Stimulated activated naive CD8-positive, alpha-beta T cell treated with anti-CD3 and anti-CD28 coated beads, Interleukin-15, Interleukin-2, amounts not matched to agents 100 U/mL and 50 U/mL, for 24 hours (primary cell): ENCODE data around the gene RBMS1.
A peak's percentile ranks its signal among the peaks of the same experiment; 100 is the strongest.

Experiments
- ATAC-seq: fragments of 150-1000 bp; cut with Tn5 transposase; one replicate; pipeline ENCODE4 v1.10.0; 2021
- DNase-seq: peaks from one replicate; pipeline ENCODE4 v3.0.0; 2021

The RBMS1 gene

DNA sequence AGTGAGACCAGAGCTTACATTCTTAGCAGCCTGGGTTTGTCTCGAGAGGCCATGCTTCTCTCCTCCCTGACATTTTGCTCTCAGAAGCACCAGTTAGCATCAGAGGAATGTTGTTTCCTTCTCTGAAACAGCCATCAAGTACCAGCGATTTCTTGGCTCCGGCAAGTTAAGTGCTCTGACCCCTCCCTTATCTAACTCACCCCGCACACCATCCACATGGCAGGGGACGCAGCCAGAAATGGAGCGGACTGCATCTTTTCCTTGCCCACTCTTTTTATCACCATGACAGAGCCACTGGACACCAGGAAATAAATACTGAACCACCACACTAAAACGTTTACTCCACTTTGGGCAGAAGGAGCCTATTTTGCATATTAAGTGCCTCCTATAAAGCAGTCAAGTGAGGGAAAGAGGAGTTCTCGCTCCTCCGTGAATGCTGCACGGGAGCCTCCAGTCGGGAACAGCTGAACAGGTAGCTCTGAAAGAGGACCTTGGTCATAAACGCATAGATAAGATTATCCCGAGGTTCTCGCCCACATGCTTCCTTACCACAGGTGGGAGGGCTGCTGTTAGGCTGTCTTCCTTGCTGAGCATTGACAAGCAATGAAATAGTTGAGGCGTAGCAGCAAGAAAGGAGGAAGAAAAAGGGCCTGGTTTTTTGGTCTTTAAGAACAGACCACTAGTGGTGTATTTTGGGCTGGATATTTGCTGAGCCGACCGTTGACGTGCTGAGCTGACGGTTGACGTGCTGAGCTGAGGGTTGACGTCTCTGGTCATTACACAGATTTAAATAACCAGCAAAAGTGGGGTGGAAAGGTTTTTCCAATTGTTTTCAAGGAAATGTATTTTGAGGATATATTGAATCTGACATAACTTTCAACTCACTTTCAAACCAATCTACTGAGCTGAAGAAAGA, 222.2 kb downstream of the RBMS1 start:
- DNase-seq (no peak), ATAC-seq (no peak)

DNA sequence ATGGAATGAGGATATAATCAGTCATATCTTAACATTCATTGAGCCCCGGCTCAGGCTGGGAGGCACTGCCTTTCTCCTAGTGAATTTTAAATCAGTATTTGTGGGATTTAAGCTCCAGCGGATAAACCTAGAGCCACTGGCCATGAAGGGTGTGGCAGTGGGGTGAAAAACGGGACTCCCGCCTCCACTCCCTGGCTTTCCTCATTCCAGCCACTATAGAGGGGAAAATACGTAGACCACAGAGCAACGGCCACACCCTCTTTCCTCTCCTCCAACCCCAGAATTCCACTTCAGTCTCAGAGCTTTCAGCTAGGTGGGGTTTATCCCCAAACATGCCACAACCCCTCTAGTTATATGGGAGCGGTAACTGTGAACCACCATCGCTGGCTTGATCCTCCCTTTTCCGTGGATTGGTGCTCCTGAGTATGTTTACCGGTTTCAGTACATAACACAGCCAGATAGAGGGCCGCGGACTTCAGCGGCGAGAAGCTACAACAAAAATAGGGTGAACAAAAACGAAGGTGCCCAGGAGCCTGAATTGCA, 223.0 kb downstream of the RBMS1 start:
- ATAC-seq = no peak
- no peak for DNase-seq

DNA sequence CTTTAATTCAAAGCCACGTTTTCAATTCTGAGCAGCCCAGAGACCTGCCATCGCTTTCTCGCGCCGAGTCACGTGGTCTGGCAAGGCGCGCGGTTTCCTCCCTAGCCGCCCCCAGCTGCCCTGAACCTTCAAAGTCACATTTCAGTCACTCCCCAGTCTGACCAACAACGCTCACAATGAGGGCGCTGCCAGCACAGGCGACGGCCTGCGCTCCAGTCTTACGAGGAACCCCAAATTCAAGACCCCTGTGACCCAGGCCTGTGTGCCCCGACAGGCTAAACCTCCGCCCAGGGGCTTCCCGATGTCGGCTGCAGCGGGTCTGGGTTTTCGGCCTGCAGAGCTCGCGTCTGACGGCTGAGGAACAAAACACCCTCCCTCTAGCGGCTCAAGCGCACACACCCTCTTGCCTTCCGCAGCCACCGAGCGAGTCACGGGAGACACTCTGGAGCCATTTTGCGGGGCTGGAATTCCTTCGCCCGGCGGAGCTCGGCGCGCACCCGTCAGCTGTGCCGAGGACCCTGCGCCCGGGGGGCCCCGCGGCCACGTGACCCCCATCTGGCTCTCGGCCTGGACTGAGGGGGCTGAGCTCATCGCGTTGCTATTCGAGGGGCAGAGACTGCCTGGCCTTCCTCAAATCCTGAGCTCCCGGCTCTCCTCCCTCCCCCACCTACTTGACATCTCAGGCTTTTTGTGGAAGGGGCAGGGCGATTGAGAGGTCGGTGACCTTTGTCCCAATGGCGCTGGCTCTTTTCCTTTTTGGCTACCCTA, 223.6 kb downstream of the RBMS1 start:
- ATAC-seq (peak; percentile 61), DNase-seq (peak; percentile 67)

DNA sequence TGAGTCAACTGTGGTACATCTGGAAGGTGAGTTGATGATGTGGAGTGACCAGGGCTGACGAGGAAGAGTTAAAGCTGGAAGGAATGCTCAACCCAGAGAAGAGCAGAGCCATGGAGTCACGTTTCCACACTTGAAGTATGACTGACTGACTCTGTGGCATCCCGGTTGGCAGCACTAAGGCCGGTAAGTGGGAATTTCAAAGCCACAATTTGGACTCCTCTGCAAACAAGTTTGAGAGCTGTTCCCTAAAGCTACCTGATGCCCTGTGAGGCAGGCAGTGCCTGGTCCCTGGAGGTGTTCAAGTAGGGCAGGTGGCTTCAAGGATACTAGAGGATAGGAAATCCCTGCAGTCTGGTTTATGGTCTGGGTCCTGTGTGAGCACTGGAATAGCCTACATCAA, 224.2 kb downstream of the RBMS1 start:
- ATAC-seq (no peak), DNase-seq (no peak)

DNA sequence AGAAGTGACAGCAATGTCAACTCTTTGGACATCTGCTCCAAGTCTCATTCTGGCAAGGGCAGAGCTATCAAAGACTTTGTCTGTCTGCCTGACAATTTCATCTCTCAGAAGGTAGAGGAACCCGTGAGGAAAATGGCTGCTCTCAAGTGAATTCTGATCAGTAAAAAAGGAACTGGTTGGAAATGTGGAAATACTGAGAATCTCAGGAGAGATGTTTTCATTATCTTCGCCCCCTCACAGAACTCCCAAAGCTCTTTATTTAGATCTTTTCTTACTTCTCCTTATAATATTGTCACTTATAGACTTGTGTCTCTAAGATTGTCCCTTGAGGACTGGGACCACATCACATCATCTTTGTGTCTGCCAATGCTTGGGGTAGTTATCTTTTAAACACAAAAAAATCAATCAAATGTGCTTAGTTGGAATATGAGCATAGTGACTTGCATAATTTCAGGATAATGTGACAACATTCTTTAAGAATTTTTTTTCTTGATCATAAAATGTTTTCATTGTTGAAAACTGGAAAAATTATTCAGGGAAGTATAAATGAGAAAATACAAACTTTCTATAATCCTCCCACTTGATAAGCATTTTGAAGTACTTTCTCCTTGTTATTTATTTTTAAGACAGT, 225.3 kb downstream of the RBMS1 start:
- ATAC-seq (no peak), DNase-seq (no peak)

DNA sequence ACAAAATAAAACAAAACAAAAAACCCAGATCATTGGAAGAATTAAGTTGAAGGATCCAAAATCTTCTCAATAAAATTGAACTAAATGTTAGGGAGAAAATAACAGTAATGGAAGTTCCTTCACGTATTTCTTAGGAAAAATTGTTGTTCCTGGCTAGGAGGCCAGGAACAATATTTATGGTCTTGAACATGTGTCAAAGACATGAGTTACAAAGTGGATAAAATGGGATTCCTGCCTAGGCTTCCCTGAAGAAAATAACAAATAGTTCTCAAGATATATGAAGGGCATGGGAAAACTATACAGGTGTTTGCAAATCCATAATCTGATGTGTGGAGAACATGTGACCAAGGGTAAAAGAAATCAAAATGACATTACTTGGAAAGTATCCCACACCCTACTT, 225.9 kb downstream of the RBMS1 start:
- no peak for ATAC-seq

DNA sequence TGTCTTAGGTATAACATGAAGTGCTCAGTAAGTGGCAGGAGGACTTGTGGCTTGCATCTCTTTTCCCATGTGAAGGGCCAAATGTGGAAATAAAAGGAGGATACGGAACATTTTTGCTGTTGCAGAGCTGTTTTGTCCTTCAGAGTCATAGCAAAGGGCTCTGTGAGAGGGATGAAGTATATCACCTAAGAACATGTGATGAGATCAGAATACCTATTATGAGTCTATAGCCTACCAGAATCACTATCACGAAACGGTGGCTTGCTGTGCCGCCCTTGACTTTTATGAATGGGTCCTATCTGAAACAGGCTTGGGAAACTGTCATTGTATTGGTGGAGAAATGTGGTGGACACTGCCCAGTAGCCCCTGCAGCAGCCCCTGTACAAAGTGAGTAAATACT, 226.6 kb downstream of the RBMS1 start:
- ATAC-seq = no peak
- DNase-seq = no peak

More for the DNA sequence above, 225.9 kb downstream of the RBMS1 start:
- no peak for DNase-seq

DNA sequence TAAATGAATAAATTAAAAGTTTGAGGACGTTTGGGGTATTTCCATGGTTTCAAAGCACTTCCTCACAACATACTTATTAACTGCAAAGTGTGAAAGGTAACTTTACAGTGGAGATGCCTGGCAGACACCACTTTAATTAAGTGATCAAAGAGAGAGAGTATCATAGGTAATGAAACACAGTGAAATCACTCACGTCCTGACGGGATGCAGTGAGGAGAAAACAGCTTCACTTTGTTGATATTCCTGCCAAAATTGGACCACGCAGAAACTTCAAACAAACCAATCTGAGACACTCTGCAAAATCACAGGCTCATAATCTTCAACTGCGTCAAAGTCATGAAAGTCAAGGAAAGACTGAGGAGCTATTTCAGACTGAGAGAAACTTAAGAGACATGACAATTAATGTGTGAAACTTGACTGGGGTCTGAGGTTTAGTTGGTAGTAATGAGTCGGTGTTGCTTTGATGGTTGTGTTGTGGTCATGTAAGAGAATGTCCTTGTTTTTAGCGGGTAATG, 227.5 kb downstream of the RBMS1 start:
- no peak for DNase-seq
- ATAC-seq = peak; percentile 72

DNA sequence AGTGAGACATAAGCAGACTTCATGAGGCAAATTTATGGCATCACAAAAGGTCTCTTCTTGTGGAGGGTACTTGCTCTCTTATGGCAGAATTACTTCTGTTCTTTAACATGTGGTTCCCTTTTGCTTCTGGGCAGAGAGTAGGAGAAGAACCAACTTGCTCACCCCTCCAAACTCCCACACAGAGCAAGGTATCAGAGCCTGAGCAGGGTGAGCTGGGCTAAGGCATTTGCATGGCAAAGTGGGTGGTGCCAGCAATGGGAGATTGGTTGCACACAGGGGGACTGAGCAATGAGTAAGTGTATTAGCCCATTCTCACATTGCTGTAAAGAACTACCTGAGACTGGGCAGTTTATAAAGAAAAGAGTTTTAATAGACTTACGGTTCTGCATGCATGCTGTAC, 229.3 kb downstream of the RBMS1 start:
- ATAC-seq (no peak), DNase-seq (no peak)

DNA sequence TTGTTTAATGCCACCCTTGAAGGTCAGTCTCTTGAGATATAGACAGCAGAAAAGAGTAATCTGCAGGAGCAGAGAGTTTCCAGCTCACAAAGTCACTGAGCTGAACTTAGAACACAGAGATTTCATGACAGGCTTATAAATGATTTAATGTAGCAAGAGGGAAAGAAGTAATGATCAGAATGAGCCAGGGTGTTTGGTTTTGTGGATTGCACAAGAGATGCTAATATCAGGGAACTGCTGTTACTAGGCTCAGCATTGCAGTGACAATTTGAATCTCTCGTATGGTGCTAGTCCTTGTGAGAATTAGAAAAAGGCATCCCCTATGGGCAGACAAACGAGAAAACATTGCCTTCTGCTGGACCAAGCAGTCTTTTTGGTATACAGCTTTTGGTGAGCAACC, 231.9 kb downstream of the RBMS1 start:
- ATAC-seq = no peak

DNA sequence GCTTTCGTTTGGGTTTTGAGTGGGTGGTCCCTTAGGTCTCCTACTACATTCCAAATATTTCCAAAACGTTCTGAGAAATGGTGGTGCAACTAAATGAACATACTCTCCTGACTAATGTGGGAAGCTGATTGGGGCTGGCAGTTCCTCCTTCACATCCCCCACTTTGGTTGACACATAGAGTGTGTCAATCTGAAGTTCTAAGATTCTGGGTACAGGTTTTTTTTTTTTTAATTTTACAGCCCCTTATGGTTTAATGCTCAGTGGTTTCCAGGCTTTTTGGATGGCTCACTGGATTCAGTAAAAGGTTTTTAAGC, 235.2 kb downstream of the RBMS1 start:
- ATAC-seq (no peak), DNase-seq (no peak)

More for the DNA sequence above, 231.9 kb downstream of the RBMS1 start:
- no peak for DNase-seq

DNA sequence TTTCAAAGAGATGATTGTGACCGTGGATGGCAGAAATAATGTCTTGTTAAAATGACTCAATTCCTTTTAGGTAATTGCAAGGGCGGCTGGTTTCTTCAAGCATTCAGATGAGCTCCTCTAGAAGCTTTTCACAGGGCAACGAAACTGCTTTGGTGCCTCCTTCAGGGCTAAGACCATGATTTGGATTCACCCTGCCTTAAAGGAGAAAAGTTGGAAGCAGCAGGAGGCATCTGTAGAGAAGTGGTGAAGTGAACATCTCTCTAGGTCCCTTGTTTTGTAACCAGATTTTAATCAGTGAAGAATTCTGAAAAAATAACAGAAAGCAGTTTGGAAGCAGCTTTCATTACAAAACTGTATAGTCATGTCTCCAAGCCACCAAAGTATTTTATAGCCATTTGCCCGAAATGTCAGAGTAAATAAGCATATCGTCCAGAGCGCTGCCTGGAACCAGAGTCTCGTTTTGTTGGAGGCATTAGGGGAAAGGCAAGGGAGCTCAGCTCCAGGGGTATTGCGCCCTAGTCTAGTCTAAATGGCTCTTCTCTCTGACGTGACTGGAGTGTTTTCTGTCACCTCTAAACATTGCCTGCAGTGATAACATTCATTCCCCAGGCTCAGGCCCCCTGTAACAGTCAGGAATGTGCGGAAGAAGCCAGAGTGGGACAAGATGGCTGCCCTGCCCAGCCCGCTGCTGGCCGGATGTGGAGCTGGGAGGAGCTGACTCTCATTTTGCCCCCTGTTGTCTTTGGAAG, 235.7 kb downstream of the RBMS1 start:
- ATAC-seq (no peak), DNase-seq (no peak)

DNA sequence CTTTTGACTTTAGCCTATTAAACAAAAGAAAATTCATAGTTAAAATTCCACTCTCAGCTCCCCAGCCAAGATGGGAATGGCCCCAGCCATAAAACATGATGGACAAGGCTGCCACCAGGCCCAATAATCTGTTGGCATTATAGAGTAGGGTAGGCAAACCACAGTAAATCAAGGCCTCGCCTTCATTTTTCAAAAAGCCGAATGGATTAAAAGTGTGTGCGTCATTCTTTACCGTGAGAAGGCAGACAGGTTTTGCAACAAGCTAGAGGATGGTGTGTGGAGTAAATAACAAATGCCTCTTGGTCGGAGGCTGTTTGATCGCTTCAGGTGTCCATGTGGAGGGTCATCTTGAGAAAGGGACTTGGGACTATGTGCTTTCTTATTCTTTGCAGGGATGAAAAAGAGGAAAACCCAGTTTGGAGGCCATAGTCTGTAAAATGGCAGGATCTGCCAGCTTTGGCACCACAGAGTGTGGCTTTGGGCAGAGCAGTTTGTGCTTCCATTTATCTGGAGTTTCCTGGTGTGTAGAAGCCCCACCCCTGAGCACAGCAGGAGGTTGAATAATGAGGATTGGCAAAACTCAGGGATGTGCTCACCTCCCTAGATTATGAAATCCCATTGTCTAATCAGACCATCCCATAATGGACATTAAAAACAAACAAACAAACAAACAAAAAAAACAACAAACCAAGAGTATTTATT, 236.4 kb downstream of the RBMS1 start:
- DNase-seq (no peak), ATAC-seq (no peak)

DNA sequence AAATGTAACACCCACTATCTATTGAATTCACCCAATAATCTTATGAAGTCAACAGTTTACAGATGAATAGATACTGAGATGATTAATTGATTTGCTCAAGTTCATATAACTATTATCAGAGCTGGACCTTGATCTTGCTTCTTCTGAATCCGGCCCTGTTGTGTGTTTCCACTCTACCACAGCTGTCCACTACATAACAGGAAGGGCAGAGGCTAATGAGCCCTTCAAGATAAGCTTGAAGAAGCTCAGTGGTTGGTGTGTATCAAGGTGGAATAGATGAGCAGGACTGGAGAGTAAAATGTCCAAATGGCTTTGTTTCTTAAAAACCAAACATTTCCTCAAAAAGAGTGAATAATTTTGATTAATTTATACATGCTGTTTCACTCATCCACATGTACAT, 237.1 kb downstream of the RBMS1 start:
- no peak for DNase-seq

DNA sequence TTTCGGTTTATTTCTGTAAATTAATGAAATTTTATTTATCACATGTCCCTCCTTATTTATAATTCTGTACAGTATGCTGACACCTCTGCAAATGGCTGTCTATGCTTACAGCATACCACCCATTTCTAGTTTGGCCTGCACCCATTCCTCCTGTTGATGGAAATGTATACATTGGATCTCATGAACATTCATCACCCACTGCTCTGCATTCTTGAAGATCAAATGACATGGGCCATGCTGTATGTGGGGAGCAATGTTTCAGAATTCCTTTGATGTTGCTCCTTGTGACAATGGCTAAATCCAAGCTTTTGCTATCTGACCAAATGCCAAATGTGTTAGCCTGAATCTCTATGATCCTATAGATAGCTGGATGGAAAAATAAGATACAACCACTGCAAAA, 238.2 kb downstream of the RBMS1 start:
- DNase-seq = no peak
- ATAC-seq = no peak

More for the DNA sequence above, 237.1 kb downstream of the RBMS1 start:
- ATAC-seq = no peak

DNA sequence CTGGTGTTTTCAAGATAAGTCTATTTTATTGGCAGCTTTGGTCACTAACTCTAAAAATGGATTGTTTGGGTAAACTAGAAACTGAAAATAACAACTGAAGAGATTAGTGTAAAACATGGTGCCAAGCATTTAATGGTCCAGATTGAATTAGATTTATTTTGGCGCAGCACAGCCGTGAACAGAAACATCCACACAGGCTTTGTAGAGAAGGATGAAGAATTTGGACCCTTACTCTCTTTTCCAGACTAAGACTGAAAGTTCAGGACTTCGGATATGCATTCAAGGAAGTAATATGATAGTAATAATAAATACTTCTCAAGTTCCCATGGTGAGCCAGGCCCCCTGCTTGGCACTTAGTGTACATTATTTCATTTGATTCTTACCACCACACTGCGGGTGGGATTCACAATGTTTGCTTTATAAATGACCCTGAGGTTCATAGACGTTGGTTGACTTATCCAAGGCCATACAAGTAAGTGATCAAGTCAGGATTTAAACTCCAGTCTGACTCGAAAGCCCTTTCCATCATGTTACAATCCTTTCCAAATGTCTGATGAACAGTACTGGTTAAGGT, 239.3 kb downstream of the RBMS1 start:
- no peak for ATAC-seq
- no peak for DNase-seq

DNA sequence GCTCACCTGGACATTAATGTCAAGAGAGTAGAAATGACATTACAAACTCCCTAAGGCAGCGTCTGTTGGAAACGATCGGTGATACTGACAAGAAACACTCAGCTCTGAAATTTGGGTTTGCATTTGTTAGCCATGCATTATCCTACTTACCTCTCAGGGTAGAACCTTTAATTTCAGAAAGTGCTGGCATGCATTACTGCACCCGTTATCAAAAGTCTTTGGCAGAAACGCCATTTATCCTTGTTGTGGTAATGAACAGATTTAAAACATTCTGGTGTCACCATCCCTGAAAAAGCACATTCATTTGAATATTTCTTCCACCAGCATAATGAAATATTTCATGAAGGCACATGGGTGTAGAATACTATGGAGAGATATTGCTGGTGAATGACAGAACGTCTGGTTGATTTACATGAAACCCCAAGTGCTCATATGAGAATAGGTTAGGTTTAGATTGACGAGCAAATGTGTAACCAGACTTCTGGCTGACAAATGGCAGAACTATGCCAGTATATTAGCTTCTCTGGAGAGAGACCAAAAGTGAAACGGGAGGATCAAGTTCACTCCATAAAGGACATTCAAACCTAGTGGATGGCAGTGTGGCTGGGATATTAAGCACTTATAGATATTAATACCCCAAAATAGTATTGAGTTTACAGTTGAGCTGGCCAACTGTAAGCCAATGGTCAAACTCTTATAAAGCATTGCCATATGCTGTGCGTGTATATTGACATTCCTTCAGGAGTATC, 240.0 kb downstream of the RBMS1 start:
- DNase-seq (no peak), ATAC-seq (no peak)

DNA sequence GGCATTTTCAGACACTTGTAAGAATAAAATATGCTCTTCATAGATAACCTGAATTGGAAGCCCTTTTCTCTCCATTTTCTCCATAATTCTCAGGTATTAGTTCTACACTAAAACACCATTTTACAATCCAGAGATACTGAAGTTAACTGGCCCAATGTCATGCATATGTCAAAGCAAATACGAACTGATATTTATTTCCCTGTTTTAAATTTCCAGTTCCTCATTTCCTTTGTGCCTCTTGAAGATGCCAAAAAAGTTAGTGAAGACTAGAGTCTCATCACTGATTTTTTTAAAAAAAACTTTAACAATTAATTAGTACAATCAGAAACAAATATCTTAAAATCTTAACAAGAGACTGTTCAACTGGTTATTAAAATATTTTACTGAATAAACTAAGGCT, 240.7 kb downstream of the RBMS1 start:
- DNase-seq (no peak), ATAC-seq (no peak)

DNA sequence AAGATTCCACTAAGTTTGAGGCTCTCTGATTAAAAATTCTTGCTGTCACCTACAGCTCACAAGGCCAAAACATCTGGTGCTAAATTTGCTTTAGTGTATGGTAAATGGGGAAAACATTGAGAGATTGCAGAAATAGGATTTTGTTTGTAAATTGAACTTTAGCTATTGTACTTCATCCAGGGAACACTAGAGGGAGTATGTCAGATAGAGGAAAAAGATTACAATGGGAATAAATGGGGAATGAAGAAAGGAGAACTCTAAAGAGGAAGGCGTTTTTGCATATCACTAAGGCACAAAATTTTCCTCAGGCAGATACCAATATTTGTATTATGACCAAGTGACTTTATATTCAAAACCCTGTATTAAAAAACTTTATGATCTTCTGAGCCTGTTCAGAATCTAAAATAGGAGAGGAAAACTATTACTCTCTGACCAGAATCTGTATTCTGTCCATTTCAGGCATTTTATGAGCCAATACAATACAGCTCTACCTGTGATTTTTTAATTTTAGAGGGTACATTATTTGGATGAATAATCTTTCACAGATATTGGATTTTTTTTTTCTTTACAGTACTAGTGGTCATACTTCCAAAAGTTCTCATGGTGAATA, 241.2 kb downstream of the RBMS1 start:
- ATAC-seq = no peak
- no peak for DNase-seq

DNA sequence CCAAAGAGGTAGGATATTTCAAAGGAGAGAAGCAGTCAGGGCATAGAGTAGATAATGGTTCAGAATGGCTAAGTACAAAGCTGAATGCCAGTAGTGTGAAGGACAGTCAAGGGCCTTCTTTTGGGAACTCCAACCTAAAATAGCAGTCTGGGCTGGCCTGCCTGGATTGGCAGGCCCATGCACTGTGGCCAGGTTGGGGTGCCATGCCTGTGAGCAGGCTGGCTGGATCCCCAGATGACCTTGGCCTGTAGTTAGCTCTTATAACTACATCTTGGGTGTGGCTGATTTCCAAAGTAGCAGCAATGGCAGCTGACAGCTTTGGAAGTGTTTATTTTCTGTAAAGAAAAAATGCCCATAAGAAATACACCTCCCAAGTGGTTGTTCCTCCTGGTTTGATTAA, 242.0 kb downstream of the RBMS1 start:
- DNase-seq (no peak), ATAC-seq (no peak)
